ENCODE results near the gene HOXB4.

Gene HOXB4

GRCh38 chr17:48528936-48529682 is 49.0 kb downstream of the HOXB4 start:
- no peak for DNase-seq (ENCODE audit: low read depth)

GRCh38 chr17:48528153-48528935 is 49.8 kb downstream of the HOXB4 start:
- no peak for DNase-seq (ENCODE audit: low read depth)

GRCh38 chr17:48527547-48527932 is 50.6 kb downstream of the HOXB4 start:
- DNase-seq (ENCODE audit: low read depth), result no peak

GRCh38 chr17:48526608-48527546 is 51.3 kb downstream of the HOXB4 start:
- DNase-seq (ENCODE audit: low read depth), result no peak

Data from activated T-cell treated with anti-CD3 and anti-CD28 coated beads for 24 hours (primary cell).